Endothelial cell of umbilical vein (primary cell): ENCODE data around the gene NTN1. TPM values are rescaled to one million over a fixed set of nuclear protein-coding genes. Genes with fewer than 3 reads are reported as not detected.

Experiments
- BruUV-seq: library from RNA; stranded (reverse); fragments of 400-500 nt; replicated peaks from 2 replicates; lab custom pipeline; 2021; lab: Mats Ljungman, UMichigan
- CTCF ChIA-PET: fragments of 300-600, 350-600 bp; sonication (Branson Sonifier 250); formaldehyde crosslinking; loops from one replicate; lab custom pipeline; 2021; ENCODE audit warnings: antibody characterized with exemption, inconsistent platforms; lab: Charles Lee
- POLR2A ChIA-PET: fragments of 300-600, 350-600 bp; sonication (Branson Sonifier 250); formaldehyde crosslinking; loops from one replicate; lab custom pipeline; 2021; ENCODE audit warnings: antibody characterized with exemption, inconsistent platforms; lab: Charles Lee
- DNase-seq: peaks from one replicate; pipeline ENCODE4 v3.0.0-alpha.2; 2011; ENCODE audit warnings: low read depth, low spot score
- FAIRE-seq: peaks from 2 replicates; lab custom pipeline; 2011; peaks lifted over from hg19 to GRCh38; lab: Jason Lieb, UNC
- H2AFZ ChIP-seq: 2 replicates; pipeline ENCODE4 v1.6.0; 2012; ENCODE audit warnings: low read depth, low read length, control low read depth, inconsistent platforms
- H3K27ac ChIP-seq: 2 replicates; pipeline ENCODE4 v1.5.1; 2011; ENCODE audit warnings: low read depth, mild to moderate bottlenecking, control low read depth, low read length, moderate library complexity; ENCODE audit not compliant: insufficient read depth
- H3K27me3 ChIP-seq, 2 experiments: 2 replicates each; pipeline versions ENCODE4 v1.6.0 to v1.6.1; 2011; ENCODE audit warnings: low read length in 2 of 2, mixed read lengths in 1 of 2; ENCODE audit not compliant: control insufficient read depth in 2 of 2, insufficient read depth in 2 of 2
- H3K36me3 ChIP-seq, 2 experiments: 2 replicates in 1 of 2; 3 replicates in 1 of 2; pipeline ENCODE4 v1.5.1; 2011; ENCODE audit warnings: low read length in 2 of 2, mild to moderate bottlenecking in 1 of 2, moderate library complexity in 1 of 2; ENCODE audit not compliant: control insufficient read depth in 2 of 2, insufficient read depth in 2 of 2; ENCODE audit errors: extremely low read depth in 1 of 2
- H3K4me1 ChIP-seq: 3 replicates; pipeline ENCODE4 v1.5.1; 2011; ENCODE audit warnings: mild to moderate bottlenecking, low read length; ENCODE audit not compliant: control insufficient read depth, insufficient read depth; ENCODE audit errors: extremely low read depth
- H3K4me2 ChIP-seq: 2 replicates; pipeline ENCODE4 v1.6.1; 2011; ENCODE audit warnings: low read length, control low read depth, mixed read lengths; ENCODE audit not compliant: insufficient read depth
- H3K4me3 ChIP-seq, 3 experiments: fragments of 200-600 bp in 1 of 3; sonication (generic), shearing (Covaris generic) in 1 of 3; replicated peaks in 1 of 3; 2 replicates each; pipeline ENCODE4 v1.5.1; 2011 to 2016; ENCODE audit warnings: control low read depth in 3 of 3, low read length in 3 of 3, mild to moderate bottlenecking in 2 of 3, inconsistent platforms in 1 of 3, low read depth in 1 of 3, moderate library complexity in 1 of 3; ENCODE audit not compliant: insufficient read depth in 1 of 3
- H3K79me2 ChIP-seq: 2 replicates; pipeline ENCODE4 v1.6.0; 2012; ENCODE audit warnings: low read length, inconsistent platforms; ENCODE audit not compliant: control insufficient read depth, insufficient read depth
- H3K9ac ChIP-seq: replicated peaks from 2 replicates; pipeline ENCODE3; 2011; ENCODE audit warnings: low read length, control low read depth; ENCODE audit not compliant: insufficient read depth; ENCODE audit errors: extremely low read depth
- H3K9me1 ChIP-seq: replicated peaks from 3 replicates; pipeline ENCODE4 v1.6.0; 2011; ENCODE audit warnings: mild to moderate bottlenecking, low read length; ENCODE audit not compliant: control insufficient read depth, insufficient read depth; ENCODE audit errors: extremely low read depth
- H3K9me3 ChIP-seq: replicated peaks from 2 replicates; pipeline ENCODE4 v1.5.1; 2012; ENCODE audit warnings: low read length, inconsistent platforms; ENCODE audit not compliant: control insufficient read depth, insufficient read depth
- H4K20me1 ChIP-seq: replicated peaks from 2 replicates; pipeline ENCODE3; 2011; ENCODE audit warnings: mild to moderate bottlenecking, low read length; ENCODE audit not compliant: control insufficient read depth, insufficient read depth; ENCODE audit errors: extremely low read depth
- CTCF ChIP-seq, 2 donors: IDR thresholded peaks; 1 replicate in 1 of 2; 2 replicates in 1 of 2; pipeline ENCODE4 v1.5.1; 2011; ENCODE audit warnings: low read length in 2 of 2, mild to moderate bottlenecking in 2 of 2, moderate library complexity in 2 of 2, control low read depth in 1 of 2, inconsistent platforms in 1 of 2, low read depth in 1 of 2; ENCODE audit not compliant: insufficient read depth in 1 of 2; ENCODE audit errors: extremely low read depth in 1 of 2
- EZH2 ChIP-seq: IDR thresholded peaks from 2 replicates; pipeline ENCODE4 v1.6.1; 2012; ENCODE audit warnings: borderline replicate concordance, low read depth, mild to moderate bottlenecking, moderate library complexity, low read length, inconsistent platforms; ENCODE audit not compliant: severe bottlenecking
- GATA2 ChIP-seq: IDR thresholded peaks from 2 replicates; pipeline ENCODE4 v1.7.0; 2011; ENCODE audit warnings: low read depth, mild to moderate bottlenecking, moderate library complexity, mixed read lengths, low read length; ENCODE audit not compliant: insufficient read length, insufficient read depth
- JUN ChIP-seq: IDR thresholded peaks from 2 replicates; pipeline ENCODE4 v1.6.1; 2011; ENCODE audit warnings: borderline replicate concordance, low read depth; ENCODE audit not compliant: insufficient read length, insufficient read depth
- MAX ChIP-seq: IDR thresholded peaks from 2 replicates; pipeline ENCODE4 v1.6.1; 2011; ENCODE audit not compliant: insufficient read depth, insufficient read length
- POLR2A ChIP-seq: IDR thresholded peaks from 2 replicates; pipeline ENCODE4 v1.6.1; 2012; ENCODE audit warnings: low read depth, mild to moderate bottlenecking, control low read depth, low read length
- POLR2AphosphoS5 ChIP-seq: IDR thresholded peaks from 2 replicates; pipeline ENCODE4 v1.6.1; 2012; ENCODE audit warnings: low read depth, mild to moderate bottlenecking, control low read depth, low read length, moderate library complexity; ENCODE audit not compliant: insufficient read depth
- dilution Hi-C: fragments of 300-500 bp; cut with MboI; formaldehyde crosslinking; loops from one replicate; pipeline ENCODE4 v1.15.0; 2019; ENCODE audit warnings: low sequenced_read_pairs; ENCODE audit not compliant: extremely low pct_ligation_motif_present
- intact Hi-C: fragments of 100-400 bp; cut with micrococcal nuclease; formaldehyde crosslinking; loops from one replicate; pipeline ENCODE4 v1.10.0; 2022
- polyA plus RNA-seq, 4 experiments: library from polyadenylated mRNA; depleted of rRNA in 3 of 4; stranded (reverse) in 3 of 4; unstranded in 1 of 4; fragments of >200 nt; gene quantifications; 2 replicates each; pipeline versions ENCODE4 v1.2.1 to v1.2.3, GENCODE V29; 2011 to 2012; ENCODE audit warnings: missing spikeins in 1 of 4
- total RNA-seq: library from RNA; stranded (reverse); gene quantifications from 2 replicates; pipeline ENCODE4 v1.2.3, GENCODE V29; 2021

NTN1 gene
- total and polyA plus RNA-seq, 2 donors (not counting 3 experiments of a cell fraction or from before 2014, with no cell fraction given), result 0.10 to 0.18 TPM

DNA sequence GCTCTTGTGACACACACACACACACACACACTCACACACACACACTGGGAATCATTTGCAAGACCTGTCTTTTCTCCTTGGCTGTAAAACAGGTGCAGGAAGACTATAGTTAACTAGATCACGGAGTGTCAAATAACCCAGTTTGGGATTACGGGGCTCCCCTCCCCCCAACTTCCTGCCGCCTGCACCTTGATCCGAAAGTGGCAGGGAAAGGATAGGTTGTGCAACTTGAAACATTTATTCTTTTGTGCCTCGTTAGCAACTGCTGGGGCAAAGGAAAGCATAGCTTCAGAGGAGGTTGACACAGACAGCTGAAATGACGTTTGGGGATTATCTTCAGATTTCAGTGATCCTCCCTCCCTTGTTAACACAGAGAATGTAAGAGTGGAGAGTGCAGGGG is 149.5 kb downstream of the NTN1 start:
- FAIRE-seq (no peak), DNase-seq (no peak)
- intact Hi-C loops, result no loop called here
- Histone ChIP-seq H3K9ac (no peak overlapping the region), H3K4me1 (no peaks in the 10 kb centered on the region), H3K27me3 (no peaks in the 10 kb centered on the region), H3K4me2 (no peak overlapping the region), H3K9me3 (no peaks in the 10 kb centered on the region), H3K79me2 (no peaks in the 10 kb centered on the region), H3K9me1 (no peaks in the 10 kb centered on the region), H3K4me3 (no peak overlapping the region), H4K20me1 (no peaks in the 10 kb centered on the region), H3K27ac (no peak overlapping the region), H3K36me3 (no peaks in the 10 kb centered on the region), H2AFZ (no peak overlapping the region)
- CTCF ChIA-PET, result interaction anchor here (1.1 kb wide), 1 partner anchor 22 kb away, joined by 3 read pairs; no protein-coding TSS in a partner anchor
- BruUV-seq, result no TSS peak
- TF ChIP-seq EZH2 (no peak), POLR2AphosphoS5 (no peak), MAX (no peak), CTCF (IDR thresholded peaks at IDR 0.05; ENCODE audit: extremely low read depth in 1 of 2, insufficient read depth in 1 of 2, low read depth in 1 of 2, low read length in 2 of 2) (no peak)
- dilution Hi-C loops, result no loop called here
- POLR2A ChIA-PET, result no interaction called here

DNA sequence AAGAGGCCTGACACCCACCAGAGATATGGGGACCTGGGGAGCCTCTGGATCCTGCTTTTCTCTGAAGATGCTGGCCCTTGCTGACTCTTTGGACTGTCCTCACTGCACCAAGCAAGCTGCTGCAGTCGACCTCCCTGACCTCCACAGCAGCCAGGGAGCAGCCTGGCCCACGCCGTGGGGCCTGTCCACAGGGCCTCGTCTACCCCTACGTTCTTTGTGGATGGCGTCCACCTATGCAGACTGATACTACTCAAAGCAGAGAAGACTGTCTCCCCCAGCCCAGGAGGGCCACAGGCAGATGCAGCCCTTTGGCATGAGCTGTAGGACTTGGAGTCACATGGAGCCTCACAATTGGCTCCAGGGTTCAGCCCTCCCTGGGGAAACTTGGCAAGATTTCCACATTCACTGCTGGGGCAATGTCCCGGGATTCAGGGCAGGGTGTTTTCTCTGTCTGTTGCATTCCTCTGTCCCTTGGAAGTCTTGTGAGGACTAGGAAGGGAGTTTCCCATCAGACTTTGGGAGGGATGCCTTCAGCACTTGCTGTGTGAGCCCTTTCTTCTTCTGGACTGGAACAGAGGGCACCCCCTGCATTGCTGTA is 152.2 kb downstream of the NTN1 start:
- Histone ChIP-seq H3K9me3 (no peaks in the 10 kb centered on the region), H3K27ac (no peak overlapping the region), H3K9ac (no peak overlapping the region), H3K4me2 (no peak overlapping the region), H3K4me3 (no peak overlapping the region), H3K9me1 (no peaks in the 10 kb centered on the region), H4K20me1 (no peaks in the 10 kb centered on the region), H3K79me2 (no peaks in the 10 kb centered on the region), H3K36me3 (no peaks in the 10 kb centered on the region), H2AFZ (no peak overlapping the region), H3K27me3 (no peaks in the 10 kb centered on the region), H3K4me1 (no peaks in the 10 kb centered on the region)
- no peak for TF ChIP-seq EZH2
- TF ChIP-seq CTCF (IDR thresholded peaks at IDR 0.05; ENCODE audit: extremely low read depth in 1 of 2, insufficient read depth in 1 of 2, low read depth in 1 of 2, low read length in 2 of 2), result no peak
- no peak for TF ChIP-seq GATA2
- TF ChIP-seq POLR2A, result no peak
- TF ChIP-seq JUN, result no peak
- no peak for TF ChIP-seq MAX
- DNase-seq, result no peak
- ChIA-PET POLR2A (no interaction called here), CTCF (no interaction called here)
- BruUV-seq, result no TSS peak
- dilution Hi-C loops (no loop called here), intact Hi-C loops (no loop called here)
- no peak for FAIRE-seq
